Esophagus squamous epithelium (tissue), 5 donors: ENCODE measurements around the gene JAZF1. TPM values are rescaled to one million over a fixed set of nuclear protein-coding genes. Genes with fewer than 3 reads are reported as not detected.

Source experiments
- DNase-seq: peaks from one replicate; lab custom pipeline; 2025; lab: John Stamatoyannopoulos, UW
- H3K27ac ChIP-seq, 4 donors: fragments of 200-600 bp; sonication (generic); one replicate each; pipeline ENCODE4 v1.5.1; 2016 to 2019; ENCODE audit warnings: mild to moderate bottlenecking in 1 of 4
- H3K27me3 ChIP-seq, 4 donors: fragments of 200-600 bp; sonication (generic); 1 replicate in 3 of 4; 2 replicates in 1 of 4; pipeline versions ENCODE4 v1.5.1 to v1.6.0; 2017 to 2021; ENCODE audit warnings: antibody characterized with exemption in 1 of 4
- H3K36me3 ChIP-seq, 3 donors: fragments of 200-600 bp; sonication (generic); one replicate each; pipeline ENCODE4 v1.5.1; 2016 to 2019
- H3K4me1 ChIP-seq, 3 donors: fragments of 200-600 bp; sonication (generic); one replicate each; pipeline ENCODE4 v1.5.1; 2017 to 2019
- H3K4me3 ChIP-seq, 4 donors: fragments of 200-600 bp; sonication (generic); 1 replicate in 3 of 4; 2 replicates in 1 of 4; pipeline ENCODE4 v1.5.1; 2016 to 2019; ENCODE audit warnings: mild to moderate bottlenecking in 2 of 4, moderate library complexity in 1 of 4
- H3K9me3 ChIP-seq, 3 donors: fragments of 200-600 bp; sonication (generic); one replicate each; pipeline ENCODE4 v1.5.1; 2016 to 2019
- POLR2A ChIP-seq, 4 donors: fragments of 450-650 bp; IDR thresholded peaks; one replicate each; pipeline ENCODE4 v1.6.1; 2017; ENCODE audit warnings: antibody characterized with exemption in 4 of 4, mild to moderate bottlenecking in 4 of 4, moderate library complexity in 3 of 4
- WGBS, 2 donors: methylation state at CpG; one replicate each; pipeline ENCODE4 v1.1.5; 2018; 5-methylcytosine and 5-hydroxymethylcytosine counted together
- intact Hi-C: fragments of 100-400 bp; cut with DNase I; formaldehyde crosslinking; loops from one replicate; pipeline ENCODE4 v1.15.0; 2022
- total RNA-seq, 4 donors: library from RNA; depleted of rRNA; stranded (reverse); fragments of >200 nt; gene quantifications; one replicate each; pipeline ENCODE4 v1.1.0, GENCODE V29; 2016
- TF ChIP-seq, protein P1 (sequence below), 6 experiments: fragments of 450-650 bp in 4 of 6; fragments of 200-600 bp in 2 of 6; sonication (generic) in 2 of 6; IDR thresholded peaks; one replicate each; pipeline ENCODE4 v1.5.1; 2016 to 2019; ENCODE audit warnings: antibody characterized with exemption in 6 of 6, mild to moderate bottlenecking in 4 of 6, moderate library complexity in 4 of 6
- donor health status: DM: yes; HTN: yes; CAD: no.

The JAZF1 gene
- total RNA-seq, 4 donors from 2014 or later, result 1.3 to 8.6 (median 2.0) TPM

DNA sequence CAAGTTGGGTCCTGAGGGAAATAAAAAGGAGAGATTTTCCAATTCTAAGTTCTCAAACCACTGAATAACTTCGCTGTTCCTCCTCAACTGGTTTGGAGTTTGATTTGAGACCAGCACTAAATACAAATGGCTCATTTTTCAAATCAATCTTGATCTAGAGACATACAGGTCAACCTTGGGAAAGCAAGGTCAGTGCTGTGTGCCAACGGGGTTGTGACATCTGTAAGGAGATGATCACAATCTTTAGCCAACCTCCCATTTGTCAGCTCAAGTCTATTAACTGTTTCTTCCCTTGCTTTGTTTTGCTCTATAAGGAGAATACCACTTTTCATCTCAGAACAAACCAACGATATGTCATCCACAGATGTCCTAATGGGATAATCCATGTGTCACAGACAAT lies 309.5 kb downstream of the JAZF1 start:
- no peaks in the 10 kb centered on the region for H3K36me3 ChIP-seq
- TF ChIP-seq, protein P1, sequence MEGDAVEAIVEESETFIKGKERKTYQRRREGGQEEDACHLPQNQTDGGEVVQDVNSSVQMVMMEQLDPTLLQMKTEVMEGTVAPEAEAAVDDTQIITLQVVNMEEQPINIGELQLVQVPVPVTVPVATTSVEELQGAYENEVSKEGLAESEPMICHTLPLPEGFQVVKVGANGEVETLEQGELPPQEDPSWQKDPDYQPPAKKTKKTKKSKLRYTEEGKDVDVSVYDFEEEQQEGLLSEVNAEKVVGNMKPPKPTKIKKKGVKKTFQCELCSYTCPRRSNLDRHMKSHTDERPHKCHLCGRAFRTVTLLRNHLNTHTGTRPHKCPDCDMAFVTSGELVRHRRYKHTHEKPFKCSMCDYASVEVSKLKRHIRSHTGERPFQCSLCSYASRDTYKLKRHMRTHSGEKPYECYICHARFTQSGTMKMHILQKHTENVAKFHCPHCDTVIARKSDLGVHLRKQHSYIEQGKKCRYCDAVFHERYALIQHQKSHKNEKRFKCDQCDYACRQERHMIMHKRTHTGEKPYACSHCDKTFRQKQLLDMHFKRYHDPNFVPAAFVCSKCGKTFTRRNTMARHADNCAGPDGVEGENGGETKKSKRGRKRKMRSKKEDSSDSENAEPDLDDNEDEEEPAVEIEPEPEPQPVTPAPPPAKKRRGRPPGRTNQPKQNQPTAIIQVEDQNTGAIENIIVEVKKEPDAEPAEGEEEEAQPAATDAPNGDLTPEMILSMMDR (IDR thresholded peaks at IDR 0.05), result no peak
- no peak for TF ChIP-seq POLR2A (IDR thresholded peaks at IDR 0.05)
- no peak for DNase-seq
- H3K4me1 ChIP-seq, result peaks cover 0 to 21% (median 0%) of the 10 kb centered on the region in 3 donors
- intact Hi-C loops, result no loop called here
- H3K4me3 ChIP-seq, result no peak overlapping the region
- 63 to 84% methylated on average over 3 of the region's 3 CpGs for WGBS, 2 donors
- no peak overlapping the region for H3K27ac ChIP-seq
- no peaks in the 10 kb centered on the region for H3K9me3 ChIP-seq
- no peaks in the 10 kb centered on the region for H3K27me3 ChIP-seq

- Histone ChIP-seq H3K27ac (no peak overlapping the region), H3K36me3 (no peaks in the 10 kb centered on the region), H3K4me1 (peaks cover 0 to 21% (median 0%) of the 10 kb centered on the region in 3 donors), H3K4me3 (no peak overlapping the region), H3K27me3 (no peaks in the 10 kb centered on the region), H3K9me3 (no peaks in the 10 kb centered on the region)
- intact Hi-C loops, result no loop called here
- no peak for TF ChIP-seq POLR2A (IDR thresholded peaks at IDR 0.05)
- DNase-seq, result no peak
- 91 to 98% methylated on average over 3 to 4 of the region's 5 CpGs for WGBS, 2 donors
Measured at GRCh38 chr7:27870595-27870994, 310.0 kb downstream of the JAZF1 start.

DNA sequence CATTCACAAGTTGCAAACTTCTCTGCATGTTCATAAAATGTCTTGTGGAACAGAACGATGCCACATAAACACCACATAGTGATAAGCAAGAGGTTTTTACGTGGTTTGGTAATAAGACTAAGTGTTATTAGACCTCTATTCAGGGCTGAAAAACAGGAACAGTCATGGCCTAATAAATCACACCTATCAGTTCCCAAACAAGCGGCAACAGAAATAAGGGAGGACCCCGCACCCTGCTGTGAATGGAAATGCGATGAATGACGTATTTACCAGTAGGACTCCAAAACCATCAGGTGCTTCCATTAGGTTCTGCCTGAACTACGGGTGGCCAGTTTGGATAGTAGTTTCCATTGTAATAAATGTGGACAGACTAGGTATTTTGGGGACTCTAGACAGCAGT lies 311.5 kb downstream of the JAZF1 start:
- Histone ChIP-seq H3K27ac (no peak overlapping the region), H3K9me3 (no peaks in the 10 kb centered on the region), H3K27me3 (no peaks in the 10 kb centered on the region), H3K4me3 (no peak overlapping the region), H3K4me1 (peaks cover 0 to 18% (median 0%) of the 10 kb centered on the region in 3 donors), H3K36me3 (no peaks in the 10 kb centered on the region)
- intact Hi-C loops, result no loop called here
- no peak for TF ChIP-seq POLR2A (IDR thresholded peaks at IDR 0.05)
- TF ChIP-seq, protein P1 (IDR thresholded peaks at IDR 0.05), result no peak
- DNase-seq, result no peak
- 82 to 92% methylated on average over 5 to 7 of the region's 7 CpGs for WGBS, 2 donors

DNA sequence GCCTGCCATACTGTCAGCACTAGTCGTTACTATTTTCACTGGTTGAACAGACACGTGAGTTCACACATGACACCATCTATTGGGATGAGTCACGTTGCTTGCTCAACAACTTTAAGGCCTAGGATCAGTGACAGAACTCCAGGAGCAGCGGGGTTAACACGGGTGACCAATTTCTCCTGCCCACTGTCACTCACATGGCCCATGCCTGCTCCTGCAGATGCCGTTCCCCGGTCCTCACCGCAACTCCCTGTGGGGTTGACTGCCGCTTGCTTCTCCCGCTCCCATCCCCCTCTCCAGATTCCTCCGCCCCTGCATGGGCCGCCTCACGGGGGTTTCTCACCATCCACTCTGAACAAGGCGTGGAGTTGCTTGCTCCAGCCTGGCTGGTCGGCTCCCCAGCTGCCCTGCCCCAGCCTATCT lies 312.5 kb downstream of the JAZF1 start:
- DNase-seq, result no peak
- intact Hi-C loops, result no loop called here
- H3K36me3 ChIP-seq, result no peaks in the 10 kb centered on the region
- H3K27me3 ChIP-seq, result no peaks in the 10 kb centered on the region
- TF ChIP-seq POLR2A (IDR thresholded peaks at IDR 0.05), result no peak
- TF ChIP-seq, protein P1 (IDR thresholded peaks at IDR 0.05), result no peak
- H3K9me3 ChIP-seq, result no peaks in the 10 kb centered on the region
- H3K4me1 ChIP-seq, result peaks cover 0 to 12% (median 0%) of the 10 kb centered on the region in 3 donors
- WGBS, 2 donors, result 82 to 88% methylated on average over 14 to 15 of the region's 15 CpGs
- no peak overlapping the region for H3K4me3 ChIP-seq
- no peak overlapping the region for H3K27ac ChIP-seq

DNA sequence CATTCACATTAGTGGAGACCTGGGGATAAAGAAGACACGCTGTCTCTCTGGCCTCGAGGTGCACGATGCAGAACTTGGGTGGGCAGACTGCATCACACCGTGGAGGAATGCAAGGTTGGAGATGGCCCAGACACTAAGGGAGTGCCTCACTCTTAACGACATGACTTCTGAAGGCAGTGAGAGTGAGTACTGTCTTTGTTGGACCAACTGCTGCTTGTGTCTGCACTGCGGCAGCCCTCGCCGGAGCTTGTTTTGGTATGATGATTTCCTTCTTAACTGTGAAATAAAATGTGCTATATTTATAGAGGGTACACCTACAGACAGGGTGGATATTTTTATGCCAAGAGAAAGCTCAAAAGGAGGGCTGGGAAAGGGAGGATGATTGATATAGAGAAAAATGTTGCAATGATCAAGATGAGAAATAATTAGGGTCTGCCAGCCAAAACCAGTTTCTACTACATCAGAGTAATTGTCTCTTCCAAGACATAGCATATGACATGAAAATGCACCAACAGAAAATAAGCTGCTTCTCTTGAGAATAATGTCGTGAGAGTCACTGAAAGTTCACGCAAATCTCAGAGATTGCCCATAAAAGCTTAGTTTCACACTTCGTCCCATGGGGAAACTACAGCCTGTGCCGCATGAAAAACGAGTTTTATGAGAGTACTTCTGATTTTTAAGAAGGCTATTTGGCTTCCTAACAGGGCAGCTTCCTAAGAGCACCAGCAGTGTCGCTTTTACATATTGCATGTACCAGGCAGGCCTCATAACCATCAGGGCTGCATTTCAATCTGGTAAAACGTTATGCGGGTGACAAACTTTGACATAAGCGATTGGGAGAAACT lies 313.5 kb downstream of the JAZF1 start:
- Histone ChIP-seq H3K27ac (no peak overlapping the region), H3K4me1 (peaks cover 0 to 6% (median 0%) of the 10 kb centered on the region in 3 donors), H3K27me3 (no peaks in the 10 kb centered on the region), H3K36me3 (no peaks in the 10 kb centered on the region), H3K9me3 (no peaks in the 10 kb centered on the region), H3K4me3 (no peak overlapping the region)
- intact Hi-C loops, result no loop called here
- TF ChIP-seq, protein P1 (IDR thresholded peaks at IDR 0.05), result no peak
- TF ChIP-seq POLR2A (IDR thresholded peaks at IDR 0.05), result no peak
- DNase-seq, result no peak
- 82 to 86% methylated on average over 16 to 17 of the region's 17 CpGs for WGBS, 2 donors
